Measurements from ENCODE around the gene DQX1.

DQX1 gene

GRCh38 chr2:74542978-74543377 is 16.9 kb upstream of the DQX1 start:
- TF ChIP-seq, protein P1, sequence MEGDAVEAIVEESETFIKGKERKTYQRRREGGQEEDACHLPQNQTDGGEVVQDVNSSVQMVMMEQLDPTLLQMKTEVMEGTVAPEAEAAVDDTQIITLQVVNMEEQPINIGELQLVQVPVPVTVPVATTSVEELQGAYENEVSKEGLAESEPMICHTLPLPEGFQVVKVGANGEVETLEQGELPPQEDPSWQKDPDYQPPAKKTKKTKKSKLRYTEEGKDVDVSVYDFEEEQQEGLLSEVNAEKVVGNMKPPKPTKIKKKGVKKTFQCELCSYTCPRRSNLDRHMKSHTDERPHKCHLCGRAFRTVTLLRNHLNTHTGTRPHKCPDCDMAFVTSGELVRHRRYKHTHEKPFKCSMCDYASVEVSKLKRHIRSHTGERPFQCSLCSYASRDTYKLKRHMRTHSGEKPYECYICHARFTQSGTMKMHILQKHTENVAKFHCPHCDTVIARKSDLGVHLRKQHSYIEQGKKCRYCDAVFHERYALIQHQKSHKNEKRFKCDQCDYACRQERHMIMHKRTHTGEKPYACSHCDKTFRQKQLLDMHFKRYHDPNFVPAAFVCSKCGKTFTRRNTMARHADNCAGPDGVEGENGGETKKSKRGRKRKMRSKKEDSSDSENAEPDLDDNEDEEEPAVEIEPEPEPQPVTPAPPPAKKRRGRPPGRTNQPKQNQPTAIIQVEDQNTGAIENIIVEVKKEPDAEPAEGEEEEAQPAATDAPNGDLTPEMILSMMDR (conservative IDR thresholded peaks at IDR 0.05; ENCODE audit: low read depth, low read length) = no peak
- Histone ChIP-seq H3K79me2 (ENCODE audit: insufficient read depth, low read depth) (no peaks in the 10 kb centered on the region), H3K9ac (no peak overlapping the region), H3K4me1 (ENCODE audit: low read depth, poor library complexity, severe bottlenecking) (no peaks in the 10 kb centered on the region), H3K27ac (no peak overlapping the region), H4K20me1 (ENCODE audit: insufficient read depth) (no peaks in the 10 kb centered on the region), H2AFZ (ENCODE audit: low read depth) (no peak overlapping the region), H3K36me3 (ENCODE audit: insufficient read depth) (no peaks in the 10 kb centered on the region), H3K4me3 (IDR thresholded peaks at IDR 0.05; ENCODE audit: insufficient read depth, low read depth, low read length) (no peak overlapping the region), H3K27me3 (ENCODE audit: insufficient read depth, low read depth) (peaks cover 9% of the 10 kb centered on the region; the same call in 1 of the 2 replicates), H3K4me2 (no peak overlapping the region)

GRCh38 chr2:74540291-74540690 is 14.3 kb upstream of the DQX1 start:
- H3K9ac ChIP-seq = no peak overlapping the region
- TF ChIP-seq, protein P1 (conservative IDR thresholded peaks at IDR 0.05; ENCODE audit: low read depth, low read length) = no peak
- no peaks in the 10 kb centered on the region; the same call in 1 of the 2 replicates for H3K27me3 ChIP-seq (ENCODE audit: insufficient read depth, low read depth)
- no peaks in the 10 kb centered on the region for H3K36me3 ChIP-seq (ENCODE audit: insufficient read depth)
- H2AFZ ChIP-seq (ENCODE audit: low read depth) = no peak overlapping the region
- H3K4me3 ChIP-seq (IDR thresholded peaks at IDR 0.05; ENCODE audit: insufficient read depth, low read depth, low read length) = no peak overlapping the region
- no peaks in the 10 kb centered on the region for H3K4me1 ChIP-seq (ENCODE audit: low read depth, poor library complexity, severe bottlenecking)
- no peaks in the 10 kb centered on the region for H4K20me1 ChIP-seq (ENCODE audit: insufficient read depth)
- no peak overlapping the region for H3K27ac ChIP-seq
- H3K4me2 ChIP-seq = no peak overlapping the region
- H3K79me2 ChIP-seq (ENCODE audit: insufficient read depth, low read depth) = no peaks in the 10 kb centered on the region

DNA sequence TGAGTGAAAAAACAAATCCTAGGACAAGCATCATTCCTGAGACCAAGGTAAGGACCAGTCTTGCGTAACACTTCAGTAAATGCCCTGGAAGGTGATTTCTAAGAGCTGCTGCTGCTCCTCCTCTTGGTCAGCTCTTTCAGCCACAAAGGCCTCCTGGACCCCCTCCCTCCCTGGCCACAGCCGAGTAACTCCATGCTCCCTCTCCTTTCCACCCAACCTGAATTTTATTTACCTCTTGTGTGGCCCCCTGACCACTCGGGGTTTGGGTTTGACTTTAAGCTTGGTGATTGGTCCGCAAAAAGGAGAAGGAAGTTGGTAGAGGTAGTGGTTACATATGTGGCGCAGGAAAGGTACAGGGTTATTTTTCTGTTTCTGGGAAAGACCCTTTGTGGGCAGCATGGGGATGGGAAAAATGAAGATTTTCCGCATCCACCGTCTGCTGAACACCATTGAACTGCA is 12.9 kb upstream of the DQX1 start:
- no peak overlapping the region for H3K4me2 ChIP-seq
- no peak overlapping the region for H3K27ac ChIP-seq
- no peak overlapping the region for H3K9ac ChIP-seq
- TF ChIP-seq, protein P1 (conservative IDR thresholded peaks at IDR 0.05; ENCODE audit: low read depth, low read length) = no peak
- no peak overlapping the region for H3K4me3 ChIP-seq (IDR thresholded peaks at IDR 0.05; ENCODE audit: insufficient read depth, low read depth, low read length)
- H3K27me3 ChIP-seq (ENCODE audit: insufficient read depth, low read depth) = no peaks in the 10 kb centered on the region; the same call in 1 of the 2 replicates
- H3K36me3 ChIP-seq (ENCODE audit: insufficient read depth) = no peaks in the 10 kb centered on the region
- H2AFZ ChIP-seq (ENCODE audit: low read depth) = no peak overlapping the region
- no peaks in the 10 kb centered on the region for H3K79me2 ChIP-seq (ENCODE audit: insufficient read depth, low read depth)
- no peaks in the 10 kb centered on the region for H4K20me1 ChIP-seq (ENCODE audit: insufficient read depth)
- no peaks in the 10 kb centered on the region for H3K4me1 ChIP-seq (ENCODE audit: low read depth, poor library complexity, severe bottlenecking)

GRCh38 chr2:74537140-74537539 is 11.1 kb upstream of the DQX1 start:
- no peaks in the 10 kb centered on the region; the same call in 1 of the 2 replicates for H3K27me3 ChIP-seq (ENCODE audit: insufficient read depth, low read depth)
- H2AFZ ChIP-seq (ENCODE audit: low read depth) = no peak overlapping the region
- H3K4me1 ChIP-seq (ENCODE audit: low read depth, poor library complexity, severe bottlenecking) = no peaks in the 10 kb centered on the region
- H3K9ac ChIP-seq = no peak overlapping the region
- H3K4me3 ChIP-seq (IDR thresholded peaks at IDR 0.05; ENCODE audit: insufficient read depth, low read depth, low read length) = no peak overlapping the region
- no peaks in the 10 kb centered on the region for H4K20me1 ChIP-seq (ENCODE audit: insufficient read depth)
- no peak overlapping the region for H3K4me2 ChIP-seq
- no peaks in the 10 kb centered on the region for H3K79me2 ChIP-seq (ENCODE audit: insufficient read depth, low read depth)
- TF ChIP-seq, protein P1 (conservative IDR thresholded peaks at IDR 0.05; ENCODE audit: low read depth, low read length) = no peak
- no peak overlapping the region for H3K27ac ChIP-seq
- no peaks in the 10 kb centered on the region for H3K36me3 ChIP-seq (ENCODE audit: insufficient read depth)

Data from KMS-11 (cell line).